Measurements from ENCODE around the gene HTR7. TPM values are rescaled to one million over a fixed set of nuclear protein-coding genes. Genes with fewer than 3 reads are reported as not detected.

The HTR7 gene
- total and polyA plus RNA-seq, 9 of the 15 experiments (the other 6 are each of a cell fraction or from before 2014, with no cell fraction given), result 0.07 to 0.33 (median 0.18) TPM

GRCh38 chr10:90805206-90805605 is 52.6 kb downstream of the HTR7 start:
- Histone ChIP-seq H3K9ac (ENCODE audit: insufficient read depth in 1 of 2, low read depth in 2 of 2, low read length in 2 of 2) (no peak overlapping the region), H3K4me2 (ENCODE audit: insufficient read depth, low read length) (no peak overlapping the region), H3K4me1 (replicated peaks in 1 of 2; ENCODE audit: control insufficient read depth in 2 of 2, insufficient read depth in 2 of 2, low read length in 2 of 2) (no peaks in the 10 kb centered on the region; a peak in 1 of 5 replicates), H2AFZ (ENCODE audit: low read depth, low read length) (no peak overlapping the region), H3K9me1 (ENCODE audit: control insufficient read depth, insufficient read depth, low read length) (no peaks in the 10 kb centered on the region), H3K36me3 (ENCODE audit: control insufficient read depth, insufficient read depth, low read length) (no peaks in the 10 kb centered on the region), H3K9me3 (replicated peaks; ENCODE audit: control insufficient read depth, insufficient read depth, low read depth, low read length) (no peaks in the 10 kb centered on the region), H4K20me1 (replicated peaks; ENCODE audit: control insufficient read depth, insufficient read depth, low read length) (no peaks in the 10 kb centered on the region), H3K4me3 (no peak overlapping the region), H3K27me3 (ENCODE audit: control insufficient read depth in 2 of 2, insufficient read depth in 2 of 2, low read length in 2 of 2) (no peaks in the 10 kb centered on the region), H3K79me2 (ENCODE audit: control insufficient read depth, insufficient read depth, low read length) (no peaks in the 10 kb centered on the region), H3K27ac (ENCODE audit: extremely low read depth, low read depth, low read length) (no peak overlapping the region)
- POLR2A ChIA-PET, result no interaction called here
- no peak for ATAC-seq
- in situ Hi-C loops (cut with MboI), result no loop called here
- WGBS (ENCODE audit: insufficient coverage, low coverage, missing lambda C conversion rate), result 13% methylated on average over 1 of the region's 1 CpG
- CTCF ChIA-PET (ENCODE audit: low intra/inter-chr PET ratio), result no interaction called here
- no TSS peak for BruUV-seq (replicated peaks)
- no peak for DNase-seq (ENCODE audit: extremely low read depth in 1 of 4, low spot score in 3 of 4)
- intact Hi-C loops (cut with micrococcal nuclease), result no loop called here
- FAIRE-seq, result no peak
- no peak for TF ChIP-seq FIP1L1 (IDR thresholded peaks at IDR 0.05; ENCODE audit: low read depth, low read length, poor library complexity, severe bottlenecking)
- TF ChIP-seq ZNF407 (IDR thresholded peaks at IDR 0.05; ENCODE audit: low read depth), result no peak
- no peak for TF ChIP-seq POLR2B (IDR thresholded peaks at IDR 0.05; ENCODE audit: low read depth, partially characterized antibody)
- TF ChIP-seq ZNF408 (CRISPR knock-in tag; IDR thresholded peaks at IDR 0.05; ENCODE audit: low read depth), result no peak
- no peak for TF ChIP-seq GMEB1 (CRISPR knock-in tag; IDR thresholded peaks at IDR 0.05)
- no peak for TF ChIP-seq SNAPC5 (CRISPR knock-in tag; IDR thresholded peaks at IDR 0.05)
- TF ChIP-seq RERE (CRISPR knock-in tag; IDR thresholded peaks at IDR 0.05; ENCODE audit: borderline replicate concordance), result no peak

Data from K562 (cell line).